Spleen (tissue), 11 donors: ENCODE results near the gene GBX2. TPM values are rescaled to one million over a fixed set of nuclear protein-coding genes. Genes with fewer than 3 reads are reported as not detected.

Experiments used
- DNase-seq: peaks from one replicate; pipeline ENCODE4 v3.0.0-alpha.2; 2020
- H3K27ac ChIP-seq, 8 donors: fragments of 200-600 bp; sonication (generic) in 7 of 8; 1 replicate in 4 of 8; 2 replicates in 4 of 8; pipeline versions ENCODE4 v1.5.0 to v1.8.0; 2016 to 2021; ENCODE audit warnings: inconsistent platforms in 4 of 8, mild to moderate bottlenecking in 4 of 8, moderate library complexity in 1 of 8
- H3K27me3 ChIP-seq, 7 donors: fragments of 200-600 bp; sonication (generic) in 6 of 7; replicated peaks in 1 of 7; 1 replicate in 4 of 7; 2 replicates in 3 of 7; pipeline versions ENCODE4 v1.5.0 to v1.8.0; 2016 to 2021; ENCODE audit warnings: inconsistent platforms in 3 of 7, mild to moderate bottlenecking in 1 of 7
- H3K36me3 ChIP-seq, 6 donors: fragments of 200-600 bp; sonication (generic) in 5 of 6; 1 replicate in 4 of 6; 2 replicates in 2 of 6; pipeline versions ENCODE4 v1.5.0 to v1.8.0; 2016 to 2021; ENCODE audit warnings: inconsistent platforms in 2 of 6
- H3K4me1 ChIP-seq, 6 donors: fragments of 200-600 bp; sonication (generic) in 5 of 6; 1 replicate in 3 of 6; 2 replicates in 3 of 6; pipeline versions ENCODE4 v1.5.0 to v1.8.0; 2016 to 2021; ENCODE audit warnings: inconsistent platforms in 3 of 6
- H3K4me3 ChIP-seq, 8 donors: fragments of 200-600 bp; sonication (generic) in 7 of 8; 1 replicate in 4 of 8; 2 replicates in 4 of 8; pipeline versions ENCODE4 v1.5.0 to v1.8.0; 2016 to 2021; ENCODE audit warnings: inconsistent platforms in 4 of 8, mild to moderate bottlenecking in 4 of 8, moderate library complexity in 2 of 8
- H3K9me3 ChIP-seq, 8 donors: fragments of 200-600 bp; sonication (generic) in 7 of 8; 1 replicate in 4 of 8; 2 replicates in 4 of 8; pipeline versions ENCODE4 v1.5.0 to v1.8.0; 2016 to 2021; ENCODE audit warnings: inconsistent platforms in 4 of 8
- POLR2A ChIP-seq, 3 donors: fragments of 450-650 bp; IDR thresholded peaks; one replicate each; pipeline ENCODE4 v1.5.1; 2017; ENCODE audit warnings: antibody characterized with exemption in 3 of 3, mild to moderate bottlenecking in 1 of 3
- POLR2AphosphoS5 ChIP-seq, 3 donors: sonication (generic); formaldehyde crosslinking; IDR thresholded peaks; one replicate each; pipeline ENCODE4 v1.5.1; 2017; ENCODE audit warnings: antibody characterized with exemption in 3 of 3
- WGBS, 5 donors: extraction: QIAGEN DNeasy Blood & Tissue Kit in 3 of 5; methylation state at CpG; one replicate each; pipeline versions ENCODE4 v1.1.5 to v1.1.7; 2013 to 2018; 5-methylcytosine and 5-hydroxymethylcytosine counted together
- intact Hi-C: fragments of 100-400 bp; cut with DNase I; formaldehyde crosslinking; loops from one replicate; pipeline ENCODE4 v1.15.0; 2023; ENCODE audit warnings: low total_unique reads
- polyA plus RNA-seq, 3 donors: library from polyadenylated mRNA; stranded (reverse); fragments of 200-250 nt; gene quantifications; one replicate each; pipeline ENCODE4 v1.2.1, GENCODE V29; 2013
- total RNA-seq, 7 donors: library from RNA; depleted of rRNA in 3 of 7; stranded (reverse); fragments of >200 nt in 3 of 7; fragmentation: NEBNext Ultra II Directional in 4 of 7; extraction: Animal tissue kit (Norgen Biotek cat#: 25700) in 4 of 7; gene quantifications; one replicate each; pipeline versions ENCODE4 v1.1.0 to v1.2.1, GENCODE V29; 2016 to 2021
- TF ChIP-seq, protein P1 (sequence below), 11 experiments: fragments of 200-600 bp in 7 of 11; fragments of 450-650 bp in 4 of 11; sonication (generic) in 4 of 11; IDR thresholded peaks in 8 of 11; conservative IDR thresholded peaks in 3 of 11; 1 replicate in 7 of 11; 2 replicates in 4 of 11; pipeline versions ENCODE4 v1.4.0 to v1.8.0; 2016 to 2021; ENCODE audit warnings: antibody characterized with exemption in 11 of 11, inconsistent platforms in 4 of 11, mild to moderate bottlenecking in 1 of 11
- donor health status: healthy with polysubstance abuse.
- donor health status: DM: no; HTN: no; CAD: no; lungs with moderate emphysema.
- donor health status: DM: no; HTN: no; CAD: no.
- donor health status: Bipolar disorder and iron deficiency.
- donor health status: healthy.
- donor health status: DM: no; HTN: no; CAD: no.
- donor health status: DM: yes; HTN: yes; CAD: no.

The GBX2 gene
- total and polyA plus RNA-seq, 10 donors = 0.69 TPM; not detected in 9

DNA sequence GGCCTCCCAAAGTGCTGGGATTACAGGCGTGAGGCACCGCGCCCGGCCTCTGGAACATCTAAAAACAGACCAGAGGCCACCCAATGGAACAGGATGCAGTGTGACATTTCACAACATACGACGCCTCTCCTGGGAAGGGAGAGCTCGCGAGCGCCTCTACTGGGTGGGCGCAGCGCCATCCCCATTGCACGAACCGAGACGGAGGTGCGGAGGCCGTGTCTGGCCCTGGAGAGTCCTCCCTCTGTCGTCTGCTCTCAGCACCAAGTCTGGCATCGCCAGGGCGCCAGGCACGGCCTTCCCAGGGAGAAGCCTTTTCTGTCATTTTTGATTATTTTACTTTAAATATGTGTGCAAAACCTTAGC lies 9.4 kb upstream of the GBX2 start:
- no peaks in the 10 kb centered on the region for H3K9me3 ChIP-seq
- H3K36me3 ChIP-seq = no peaks in the 10 kb centered on the region
- WGBS, 5 donors = 6 to 11% (median 10%) methylated on average over 20 of the region's 20 CpGs
- peaks cover 12 to 100% (median 95%) of the 10 kb centered on the region in 7 donors for H3K27me3 ChIP-seq
- DNase-seq = no peak
- TF ChIP-seq POLR2AphosphoS5 (IDR thresholded peaks at IDR 0.05) = no peak
- no peak for TF ChIP-seq POLR2A (IDR thresholded peaks at IDR 0.05)
- TF ChIP-seq, protein P1, sequence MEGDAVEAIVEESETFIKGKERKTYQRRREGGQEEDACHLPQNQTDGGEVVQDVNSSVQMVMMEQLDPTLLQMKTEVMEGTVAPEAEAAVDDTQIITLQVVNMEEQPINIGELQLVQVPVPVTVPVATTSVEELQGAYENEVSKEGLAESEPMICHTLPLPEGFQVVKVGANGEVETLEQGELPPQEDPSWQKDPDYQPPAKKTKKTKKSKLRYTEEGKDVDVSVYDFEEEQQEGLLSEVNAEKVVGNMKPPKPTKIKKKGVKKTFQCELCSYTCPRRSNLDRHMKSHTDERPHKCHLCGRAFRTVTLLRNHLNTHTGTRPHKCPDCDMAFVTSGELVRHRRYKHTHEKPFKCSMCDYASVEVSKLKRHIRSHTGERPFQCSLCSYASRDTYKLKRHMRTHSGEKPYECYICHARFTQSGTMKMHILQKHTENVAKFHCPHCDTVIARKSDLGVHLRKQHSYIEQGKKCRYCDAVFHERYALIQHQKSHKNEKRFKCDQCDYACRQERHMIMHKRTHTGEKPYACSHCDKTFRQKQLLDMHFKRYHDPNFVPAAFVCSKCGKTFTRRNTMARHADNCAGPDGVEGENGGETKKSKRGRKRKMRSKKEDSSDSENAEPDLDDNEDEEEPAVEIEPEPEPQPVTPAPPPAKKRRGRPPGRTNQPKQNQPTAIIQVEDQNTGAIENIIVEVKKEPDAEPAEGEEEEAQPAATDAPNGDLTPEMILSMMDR (IDR thresholded peaks at IDR 0.05 in 8 of 11, conservative IDR thresholded peaks at IDR 0.05 in 3 of 11) = no peak
- intact Hi-C loops = no loop called here
- H3K4me3 ChIP-seq = peak overlapping the region in 3 of 8 donors; percentile 15 to 48 (median 17)
- peaks cover 0 to 37% (median 20%) of the 10 kb centered on the region in 6 donors for H3K4me1 ChIP-seq
- H3K27ac ChIP-seq = no peak overlapping the region

DNA sequence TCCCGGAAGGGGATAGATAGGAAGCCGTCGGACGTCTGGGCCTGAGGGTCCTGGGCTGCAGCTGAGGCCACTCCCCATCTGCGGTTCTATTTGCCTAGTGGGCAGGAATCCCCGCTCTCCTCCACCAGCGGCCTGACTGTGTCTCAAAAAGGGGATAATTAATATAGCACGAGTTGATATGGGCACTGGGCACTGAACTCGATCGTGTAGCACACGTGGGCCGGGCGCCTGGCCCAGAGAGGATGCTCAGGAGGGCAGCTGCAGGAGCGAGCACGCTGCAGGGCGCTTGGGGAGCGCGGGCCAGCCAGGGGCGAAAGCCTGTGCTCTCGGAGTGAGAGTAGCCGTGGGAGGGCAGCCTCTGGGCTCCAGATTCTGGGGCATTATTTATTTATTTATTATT lies 8.8 kb upstream of the GBX2 start:
- no peak overlapping the region for H3K4me3 ChIP-seq
- no peak for DNase-seq
- H3K27ac ChIP-seq = no peak overlapping the region
- peaks cover 0 to 43% (median 23%) of the 10 kb centered on the region in 6 donors for H3K4me1 ChIP-seq
- intact Hi-C loops = no loop called here
- WGBS, 5 donors = 44 to 64% (median 56%) methylated on average over 21 of the region's 21 CpGs
- peaks cover 12 to 100% (median 95%) of the 10 kb centered on the region in 7 donors for H3K27me3 ChIP-seq
- H3K36me3 ChIP-seq = no peaks in the 10 kb centered on the region
- no peaks in the 10 kb centered on the region for H3K9me3 ChIP-seq
- TF ChIP-seq POLR2A (IDR thresholded peaks at IDR 0.05) (no peak), POLR2AphosphoS5 (IDR thresholded peaks at IDR 0.05) (no peak)
- TF ChIP-seq, protein P1 (IDR thresholded peaks at IDR 0.05 in 8 of 11, conservative IDR thresholded peaks at IDR 0.05 in 3 of 11) = no peak

DNA sequence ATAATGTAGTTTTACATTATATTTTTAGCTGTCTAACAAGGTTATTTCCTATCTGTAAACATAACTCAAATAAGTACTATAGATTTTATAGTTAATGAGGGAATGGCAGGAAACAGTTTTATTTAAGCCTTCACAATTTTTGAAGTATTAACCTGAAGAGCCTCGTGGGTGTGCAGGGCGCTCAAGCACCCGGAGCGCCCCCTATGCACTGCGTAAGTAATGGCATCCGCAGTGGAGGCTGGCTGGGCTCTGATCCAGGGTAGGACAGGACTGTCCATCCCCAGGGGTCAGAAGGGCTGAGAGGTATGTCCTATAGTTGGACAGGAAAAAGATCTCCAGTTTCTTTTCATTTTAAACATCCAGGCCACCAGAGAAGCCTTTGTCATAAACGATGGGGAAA lies 8.2 kb upstream of the GBX2 start:
- H3K4me3 ChIP-seq = no peak overlapping the region
- TF ChIP-seq, protein P1 (IDR thresholded peaks at IDR 0.05 in 8 of 11, conservative IDR thresholded peaks at IDR 0.05 in 3 of 11) = peak in 4 of 11 experiments; percentile 17 to 36 (median 28)
- no peak for TF ChIP-seq POLR2A (IDR thresholded peaks at IDR 0.05)
- H3K9me3 ChIP-seq = no peaks in the 10 kb centered on the region
- 5 to 12% (median 9%) methylated on average over 7 of the region's 7 CpGs for WGBS, 5 donors
- H3K4me1 ChIP-seq = peaks cover 0 to 44% (median 23%) of the 10 kb centered on the region in 6 donors
- intact Hi-C loops = no loop called here
- no peaks in the 10 kb centered on the region for H3K36me3 ChIP-seq
- DNase-seq = no peak
- H3K27ac ChIP-seq = no peak overlapping the region
- peaks cover 12 to 100% (median 95%) of the 10 kb centered on the region in 7 donors for H3K27me3 ChIP-seq

DNA sequence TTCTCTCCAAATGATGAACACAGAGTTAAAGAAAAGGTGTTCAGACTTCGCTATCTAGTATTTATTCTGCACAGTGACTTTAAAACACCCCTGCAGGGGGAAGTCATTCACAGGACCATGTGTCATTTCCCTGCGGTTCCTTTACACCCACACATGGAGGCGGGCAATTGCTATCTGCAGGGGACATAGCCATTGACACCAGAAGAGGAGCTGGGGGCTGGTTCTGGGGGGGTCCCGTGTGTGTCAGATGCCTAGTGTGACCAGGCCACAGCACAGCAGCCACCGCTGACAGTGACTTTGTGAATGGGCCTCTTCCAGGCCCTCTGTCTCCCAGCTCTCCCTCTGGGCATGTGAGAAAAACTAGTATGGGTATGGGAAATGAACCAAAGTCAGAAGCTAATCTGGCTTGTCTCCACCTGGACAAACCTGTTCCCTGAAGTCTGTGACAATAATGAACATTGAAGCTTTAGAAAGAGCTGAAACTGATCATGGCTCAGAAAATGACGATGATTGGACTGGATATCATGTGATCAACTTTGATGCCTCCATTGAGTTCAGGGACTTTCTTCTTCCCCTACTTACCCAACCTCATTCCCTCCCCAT lies 7.5 kb upstream of the GBX2 start:
- no peak overlapping the region for H3K27ac ChIP-seq
- DNase-seq = no peak
- 29 to 47% (median 30%) methylated on average over 6 of the region's 6 CpGs for WGBS, 5 donors
- no peaks in the 10 kb centered on the region for H3K9me3 ChIP-seq
- no peak for TF ChIP-seq POLR2AphosphoS5 (IDR thresholded peaks at IDR 0.05)
- TF ChIP-seq, protein P1 (IDR thresholded peaks at IDR 0.05 in 8 of 11, conservative IDR thresholded peaks at IDR 0.05 in 3 of 11) = no peak
- TF ChIP-seq POLR2A (IDR thresholded peaks at IDR 0.05) = no peak
- peaks cover 8 to 100% (median 95%) of the 10 kb centered on the region in 7 donors for H3K27me3 ChIP-seq
- no peaks in the 10 kb centered on the region for H3K36me3 ChIP-seq
- H3K4me1 ChIP-seq = peaks cover 0 to 51% (median 23%) of the 10 kb centered on the region in 6 donors
- H3K4me3 ChIP-seq = no peak overlapping the region
- intact Hi-C loops = no loop called here
